T-helper 2 cell (primary cell): ENCODE data around the gene MYF6.
"Not testable (repeated sequence)": the region's sequence is repeated elsewhere in the genome, so short reads cannot be mapped to it uniquely, and the experiment has no call there.

Experiments used
- DNase-seq, 5 experiments: peaks; one replicate each; pipeline versions ENCODE4 v3.0.0 to v3.0.0-alpha.2; 2012 to 2022
- total RNA-seq, 2 donors: gene quantifications; one replicate each; lab custom pipeline; 2026; lab: John Stamatoyannopoulos, UW

Gene MYF6
- 0 reads per million in 2 donors for total RNA-seq

GRCh38 chr12:80707126-80707829, at the start of gene MYF6:
TSS of gene MYF6 (plus strand) at chr12:80707634. CDS start at chr12:80707720, 86 bp downstream.
- no peak for DNase-seq

GRCh38 chr12:80659512-80660063, 47.8 kb upstream of the MYF6 start:
- DNase-seq, result no peak

GRCh38 chr12:80662586-80662985, 44.8 kb upstream of the MYF6 start:
- DNase-seq, result no peak

- DNase-seq, result no peak
Measured at GRCh38 chr12:80670214-80670613, 37.2 kb upstream of the MYF6 start.

GRCh38 chr12:80676042-80676636, 31.3 kb upstream of the MYF6 start:
- DNase-seq, result not testable (repeated sequence)

GRCh38 chr12:80676856-80677255, 30.6 kb upstream of the MYF6 start:
- no peak for DNase-seq

GRCh38 chr12:80677994-80678393, 29.4 kb upstream of the MYF6 start:
- DNase-seq, result no peak

GRCh38 chr12:80679346-80680131, 27.9 kb upstream of the MYF6 start:
- DNase-seq, result no peak

GRCh38 chr12:80681287-80681686, 26.1 kb upstream of the MYF6 start:
- DNase-seq, result no peak

GRCh38 chr12:80681786-80682185, 25.6 kb upstream of the MYF6 start:
- no peak for DNase-seq

- DNase-seq, result no peak
Measured at GRCh38 chr12:80684077-80684495, 23.3 kb upstream of the MYF6 start.

- DNase-seq, result no peak
Measured at GRCh38 chr12:80690090-80690489, 17.3 kb upstream of the MYF6 start.

GRCh38 chr12:80690513-80690912, 16.9 kb upstream of the MYF6 start:
- peak in 1 of 5 experiments; percentile 19 for DNase-seq

GRCh38 chr12:80692114-80692513, 15.3 kb upstream of the MYF6 start:
- DNase-seq, result no peak

GRCh38 chr12:80697270-80697887, 10.1 kb upstream of the MYF6 start:
- no peak for DNase-seq

- DNase-seq, result no peak
Measured at GRCh38 chr12:80698256-80698655, 9.2 kb upstream of the MYF6 start.

GRCh38 chr12:80698847-80699542, 8.4 kb upstream of the MYF6 start:
- no peak for DNase-seq

- no peak for DNase-seq
Measured at GRCh38 chr12:80700327-80700726, 7.1 kb upstream of the MYF6 start.

GRCh38 chr12:80701388-80701787, 6.0 kb upstream of the MYF6 start:
- DNase-seq, result no peak

- DNase-seq, result no peak
Measured at GRCh38 chr12:80702889-80703805, 4.3 kb upstream of the MYF6 start.

GRCh38 chr12:80704420-80704819, 3.0 kb upstream of the MYF6 start:
- DNase-seq, result no peak
